ENCODE data around the gene CCR2. TPM values are rescaled to one million over a fixed set of nuclear protein-coding genes. Genes with fewer than 3 reads are reported as not detected.
"Not testable (repeated sequence)": the region's sequence is repeated elsewhere in the genome, so short reads cannot be mapped to it uniquely, and the experiment has no call there.

CCR2 gene
- 0.58 TPM for polyA plus RNA-seq (ENCODE audit: insufficient read length)

- DNase-seq = no peak
Observed at GRCh38 chr3:46353647-46354410, at the start of gene CCR2. TSS of gene CCR2 (plus strand) at chr3:46354111. CDS start at chr3:46357528, 3,417 bp downstream.

DNA sequence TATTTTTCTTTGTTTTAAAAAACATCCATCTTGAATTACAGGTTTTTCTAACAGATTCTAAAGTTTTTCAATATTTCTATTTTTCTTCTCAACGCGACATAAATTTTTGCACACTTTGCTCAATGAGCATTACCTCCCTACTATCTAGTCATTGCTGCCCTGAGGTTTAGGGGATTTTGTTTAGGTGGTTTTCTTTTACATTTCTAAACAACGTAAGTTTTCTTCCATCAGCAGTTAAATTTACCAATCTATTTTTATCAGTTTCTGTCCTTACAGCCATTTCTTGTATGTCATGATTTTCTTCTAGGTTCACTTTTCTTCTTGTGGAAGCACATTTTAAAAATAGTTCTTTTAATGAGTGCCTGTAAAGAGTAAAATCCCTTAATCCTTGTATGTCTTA is 49.2 kb upstream of the CCR2 start:
- DNase-seq = no peak

- peak; percentile 34 for DNase-seq
Observed at GRCh38 chr3:46312991-46313390, 40.9 kb upstream of the CCR2 start.

DNA sequence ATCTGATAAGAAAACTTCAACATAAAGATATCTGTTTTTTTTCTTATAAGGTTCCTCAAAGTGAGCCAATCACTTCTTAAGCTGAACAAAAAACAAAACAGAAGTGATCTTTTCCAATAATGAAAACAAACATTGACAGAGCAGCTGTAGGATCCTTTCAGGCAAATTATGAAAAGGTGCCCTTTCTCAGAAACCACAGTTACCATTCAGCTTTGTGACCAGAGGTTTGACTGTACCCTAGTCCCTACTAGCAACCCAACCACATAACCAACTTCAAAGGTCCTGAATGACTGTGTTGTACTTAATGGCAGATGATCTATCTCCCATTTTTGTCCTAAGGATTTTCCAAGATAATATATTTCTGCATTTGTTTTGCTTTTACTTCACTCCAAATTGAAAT is 39.4 kb upstream of the CCR2 start:
- no peak for DNase-seq

GRCh38 chr3:46316206-46316605 is 37.7 kb upstream of the CCR2 start:
- no peak for DNase-seq

DNA sequence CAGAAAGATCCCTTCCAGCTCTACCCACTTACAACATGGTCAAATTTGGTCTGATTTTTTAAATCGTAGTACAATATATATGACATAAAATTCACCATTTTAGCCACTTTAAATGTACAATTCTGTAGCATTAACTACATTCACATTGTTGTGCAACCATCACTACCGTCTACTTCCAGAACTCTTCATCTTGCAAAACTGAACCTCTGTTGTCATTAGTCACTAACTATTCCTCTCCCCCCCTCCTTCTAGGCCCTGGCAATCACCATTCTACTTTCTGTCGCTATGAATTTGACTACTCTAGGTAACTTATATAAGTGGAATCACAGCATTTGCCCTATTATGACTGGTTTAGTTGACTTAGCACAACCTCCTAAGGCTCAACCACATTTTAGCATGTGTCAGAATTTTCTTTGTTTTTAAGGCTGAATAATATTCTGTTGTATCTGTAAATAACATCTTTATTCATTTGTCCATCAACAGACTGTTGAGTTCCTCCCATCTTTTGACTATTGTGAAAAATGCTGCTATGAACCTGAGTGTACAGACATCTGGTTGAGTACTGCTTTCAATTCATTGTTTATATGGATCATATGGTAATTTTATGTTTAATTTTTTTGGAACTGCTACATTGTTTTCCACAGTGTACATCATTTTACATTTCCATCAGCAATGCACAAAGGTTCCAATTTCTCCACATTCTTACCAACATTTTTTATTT is 35.5 kb upstream of the CCR2 start:
- no peak for DNase-seq

- no peak for DNase-seq
Observed at GRCh38 chr3:46321461-46322104, 32.3 kb upstream of the CCR2 start.

DNA sequence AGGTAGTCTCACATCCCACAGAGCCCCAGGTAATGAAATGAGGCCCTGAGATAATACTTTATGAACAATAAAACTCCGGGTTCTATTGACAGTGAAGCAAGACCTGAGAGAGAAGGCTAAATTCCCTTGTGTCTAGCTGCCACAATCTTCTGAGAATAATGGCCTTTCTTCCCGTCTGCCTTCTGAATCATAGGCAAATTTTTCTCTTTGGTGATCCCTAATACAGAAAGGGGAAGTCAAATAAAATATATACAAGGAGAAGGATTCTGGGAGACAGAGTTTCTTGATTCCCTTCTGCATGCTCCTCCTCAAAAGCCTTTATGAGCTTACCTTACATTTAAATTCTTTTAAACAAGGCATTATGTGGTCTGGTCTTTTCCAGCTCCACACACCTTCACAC is 29.9 kb upstream of the CCR2 start:
- no peak for DNase-seq

GRCh38 chr3:46325645-46326300 is 28.1 kb upstream of the CCR2 start:
- DNase-seq = no peak

GRCh38 chr3:46330676-46331075 is 23.2 kb upstream of the CCR2 start:
- DNase-seq = not testable (repeated sequence)

DNA sequence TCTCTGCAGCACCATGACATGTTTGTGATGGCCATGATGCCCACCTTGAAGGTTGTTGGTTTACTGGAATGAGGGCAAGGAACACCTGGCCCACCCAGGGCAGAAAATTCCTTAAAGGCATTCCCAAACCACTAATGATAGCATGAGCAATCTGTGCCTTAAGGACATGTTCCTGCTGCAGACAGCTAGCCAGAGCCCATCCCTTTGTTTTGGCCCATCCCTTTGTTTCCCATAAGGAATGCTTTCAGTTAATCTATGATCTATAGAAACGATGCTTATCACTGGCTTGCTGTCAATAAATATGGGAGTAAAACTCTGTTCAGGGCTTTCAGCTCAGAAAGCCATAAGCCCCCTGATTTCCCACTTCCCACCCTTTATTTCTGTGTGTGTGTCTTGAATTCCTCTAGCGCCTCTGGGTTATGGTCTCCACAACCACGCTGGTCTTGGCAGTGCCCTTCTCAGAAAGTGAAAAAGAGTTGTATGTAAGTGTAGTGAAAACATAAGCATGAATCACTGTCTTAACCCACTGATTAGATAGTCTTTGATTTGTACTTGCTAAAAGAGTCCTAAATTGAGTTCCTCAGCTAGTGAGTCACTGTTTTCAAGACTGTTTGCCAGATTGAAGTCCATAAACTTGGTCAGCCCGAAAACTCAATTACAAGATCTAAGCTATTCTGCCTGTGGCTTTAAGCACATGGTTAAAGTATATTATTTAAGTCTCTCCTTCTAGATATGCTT is 19.0 kb upstream of the CCR2 start:
- no peak for DNase-seq

GRCh38 chr3:46335541-46335940 is 18.4 kb upstream of the CCR2 start:
- DNase-seq = no peak

DNA sequence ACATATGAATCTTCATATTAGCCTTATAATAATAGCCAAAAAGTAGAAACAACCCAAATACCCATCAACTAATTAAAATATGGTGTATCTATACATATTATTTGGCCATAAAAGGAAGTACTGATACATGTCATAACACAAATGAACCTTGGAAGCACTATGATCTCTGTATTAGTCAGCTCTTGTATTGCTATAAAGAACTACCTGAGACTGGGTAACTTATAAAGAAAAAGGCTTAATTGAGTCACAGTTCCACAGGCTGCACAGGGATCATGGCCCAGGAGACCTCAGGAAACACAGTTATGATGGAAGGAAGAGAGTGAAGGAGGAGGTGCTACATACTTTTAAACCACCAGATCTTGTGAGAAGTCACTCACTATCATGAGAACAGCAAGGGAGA is 16.0 kb upstream of the CCR2 start:
- no peak for DNase-seq

DNA sequence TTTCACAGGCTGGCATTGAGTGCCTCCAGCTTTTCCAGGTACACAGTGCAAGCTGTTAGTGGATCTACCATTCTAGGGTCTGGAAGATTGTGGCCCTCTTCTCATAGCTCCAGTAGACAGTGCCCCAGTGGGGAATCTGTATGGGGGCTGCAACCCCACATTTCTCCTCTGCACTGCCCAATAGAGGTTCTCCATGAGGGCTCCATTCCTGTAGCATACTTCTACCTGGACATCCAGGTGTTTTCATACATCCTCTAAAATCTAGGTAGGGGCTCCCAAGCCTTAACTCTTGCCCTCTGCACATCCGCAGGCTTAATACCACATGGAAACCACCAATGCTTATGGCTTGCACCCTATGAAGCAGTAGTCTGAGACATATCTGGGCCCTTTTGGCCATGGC is 15.1 kb upstream of the CCR2 start:
- DNase-seq = no peak

DNA sequence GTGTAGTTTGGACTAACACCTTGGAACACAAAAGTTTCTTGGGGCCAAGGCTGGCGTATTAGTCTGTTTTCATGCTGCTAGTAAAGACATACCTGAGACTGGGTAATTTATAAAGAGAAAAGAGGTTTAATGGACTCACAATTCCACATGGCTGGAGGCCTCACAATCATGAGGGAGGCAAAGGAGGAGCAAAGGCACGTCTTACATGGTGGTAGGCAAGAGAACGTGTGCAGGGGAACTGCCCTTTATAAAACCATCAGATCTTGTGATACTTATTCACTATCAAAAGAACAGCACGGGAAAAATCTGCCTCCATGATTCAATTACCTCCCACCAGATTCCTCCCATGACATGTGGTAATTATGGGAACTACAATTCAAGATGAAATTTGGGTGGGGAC is 9.4 kb upstream of the CCR2 start:
- DNase-seq = no peak

DNA sequence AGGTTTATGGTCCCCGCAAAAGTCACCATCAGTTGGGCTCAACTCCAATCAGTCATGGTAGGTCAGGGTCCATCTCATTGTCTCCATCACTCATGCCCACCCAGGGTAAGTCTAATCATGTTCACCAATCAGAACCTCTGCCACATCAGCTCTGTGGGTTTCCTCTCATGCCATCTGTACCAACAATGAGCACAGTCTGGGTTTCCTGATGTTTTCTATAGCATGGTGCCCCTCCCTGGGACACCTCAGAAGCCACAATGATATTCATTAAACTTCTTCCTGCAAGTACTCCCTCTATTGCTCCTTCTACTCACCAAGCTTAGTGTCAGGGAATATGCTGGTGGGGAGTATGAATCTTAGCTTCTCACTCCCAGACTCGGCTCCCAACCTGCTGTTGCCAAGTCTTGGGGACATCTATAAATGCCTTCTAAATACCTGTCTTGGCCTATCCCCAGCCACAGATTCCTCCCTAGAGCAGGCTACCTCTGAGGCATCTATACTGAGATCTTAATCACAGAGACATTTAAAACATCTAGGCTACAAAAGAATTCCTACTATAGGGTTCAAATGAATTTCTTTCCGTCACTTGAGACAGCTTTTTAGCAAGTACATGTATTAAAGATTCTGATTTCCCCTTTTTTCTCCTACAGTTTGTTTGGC is 5.0 kb upstream of the CCR2 start:
- DNase-seq = no peak

DNA sequence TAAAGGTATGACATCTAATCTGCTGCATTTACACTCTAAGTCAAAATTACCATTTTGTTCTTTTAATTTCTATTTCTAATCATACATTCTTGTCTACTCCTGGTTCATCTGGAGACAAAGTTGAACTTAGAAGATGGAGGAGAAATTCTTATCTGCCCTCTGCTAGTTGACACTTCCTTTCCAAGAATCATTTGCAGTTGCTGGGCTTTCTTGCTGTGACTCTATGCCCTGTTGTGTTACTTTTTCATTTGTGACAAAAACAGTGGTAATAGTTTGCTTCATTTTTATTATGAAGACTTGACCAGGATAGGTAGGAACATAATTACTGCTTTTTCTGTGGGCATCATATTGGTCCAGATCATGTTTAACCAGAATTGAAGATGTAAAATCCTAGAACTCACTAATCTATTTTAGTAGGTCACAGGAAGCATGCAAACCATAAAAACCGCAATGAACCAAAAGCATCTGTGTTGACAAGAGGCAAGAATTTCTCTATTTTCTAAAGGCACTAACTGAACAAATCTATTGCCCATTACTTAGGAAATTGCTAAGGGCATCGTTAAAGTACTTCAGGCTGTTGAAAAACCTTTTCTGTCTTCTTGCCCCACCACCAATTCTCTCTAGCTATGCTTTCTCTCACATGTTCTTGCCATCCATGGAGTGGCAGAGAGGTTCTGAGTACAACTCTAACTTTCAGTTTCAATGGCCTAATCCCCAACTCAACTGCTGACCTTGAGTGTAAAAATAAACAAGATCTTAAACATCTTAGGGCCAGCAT is 4.2 kb upstream of the CCR2 start:
- no peak for DNase-seq

- no peak for DNase-seq
Observed at GRCh38 chr3:46350262-46350565, 3.7 kb upstream of the CCR2 start.

DNA sequence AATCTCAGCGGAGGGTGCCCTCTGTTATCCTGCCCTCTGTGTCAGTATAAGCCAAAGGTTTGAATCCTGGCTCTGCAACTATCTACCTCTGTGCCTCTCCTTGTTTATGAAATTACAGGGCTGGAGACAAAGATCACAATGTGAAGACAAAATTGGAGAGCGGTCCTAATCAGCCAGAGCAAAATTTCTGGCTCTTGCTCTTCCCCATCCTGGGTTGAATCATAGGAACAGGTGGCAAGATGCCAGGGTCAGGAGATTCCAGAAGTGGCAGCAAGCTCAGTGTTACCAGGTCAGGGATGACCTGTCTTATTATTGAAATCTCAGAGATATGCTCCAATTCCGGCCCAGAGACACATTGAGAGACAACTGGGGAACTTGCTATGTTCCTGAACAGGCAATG is 2.3 kb upstream of the CCR2 start:
- DNase-seq = no peak

DNA sequence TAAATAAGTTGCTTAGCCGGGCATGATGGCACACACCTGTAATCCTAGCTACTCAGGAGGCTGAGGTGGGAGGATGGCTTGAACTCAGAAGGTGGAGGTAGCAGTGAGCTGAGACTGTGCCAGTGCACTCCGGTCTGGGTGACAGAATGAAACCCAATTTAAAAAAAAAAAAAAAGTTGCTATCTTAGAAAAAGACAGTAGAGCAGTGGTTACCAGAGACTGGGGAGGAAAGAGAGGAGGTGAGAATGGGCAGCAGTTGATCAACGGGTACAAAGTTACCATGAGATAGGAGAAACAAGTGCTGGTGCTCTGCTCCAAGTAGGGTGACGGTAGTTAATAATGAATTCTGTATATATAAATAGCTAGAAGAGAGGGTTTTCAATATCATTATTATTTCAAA is 821 bp upstream of the CCR2 start:
- DNase-seq = no peak

GRCh38 chr3:46354478-46354877 is 567 bp downstream of the CCR2 start:
- no peak for DNase-seq
